ENCODE measurements around the gene TPCN2. TPM values are rescaled to one million over a fixed set of nuclear protein-coding genes. Genes with fewer than 3 reads are reported as not detected.

TPCN2 gene
- total and polyA plus RNA-seq, 2 of the 4 experiments (the other 2 are of a cell fraction) = 3.4 to 8.0 TPM

GRCh38 chr11:69157156-69157821, 108.6 kb downstream of the TPCN2 start (continued):
- peak; percentile 34; the same call in 1 of the 2 replicates for TF ChIP-seq MXI1 (IDR thresholded peaks at IDR 0.05; ENCODE audit: borderline replicate concordance, low read depth, low read length)

DNA sequence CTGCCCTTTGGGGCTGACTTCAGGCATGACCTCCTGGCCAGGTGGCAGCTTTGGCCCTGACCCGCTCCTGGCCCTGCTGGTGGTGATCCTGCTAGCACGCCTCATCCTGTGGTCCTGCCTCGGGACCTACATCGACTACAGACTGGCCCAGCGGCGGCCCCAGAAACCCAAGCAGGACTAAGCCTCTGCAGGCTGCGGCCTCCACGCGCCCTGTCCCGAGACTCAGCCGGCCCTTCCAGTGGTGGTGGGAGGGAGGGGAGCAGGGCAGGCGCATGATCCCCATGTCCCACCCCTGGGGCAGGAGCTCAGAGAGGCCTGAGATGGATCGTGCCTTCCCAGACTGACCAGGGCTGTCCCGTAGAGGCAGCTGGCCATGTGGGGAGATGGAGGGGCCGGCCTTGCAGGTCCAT, 109.1 kb downstream of the TPCN2 start:
- in situ Hi-C loops (cut with MboI; ENCODE audit: low sequenced_read_pairs) (no loop called here), intact Hi-C loops (cut with micrococcal nuclease) (no loop called here), dilution Hi-C loops (cut with HindIII; ENCODE audit: low sequenced_read_pairs, unreplicated experiment) (no loop called here)
- no TSS peak for BruUV-seq (replicated peaks)
- Histone ChIP-seq H2AK5ac (ENCODE audit: low read depth, low read length) (peak overlapping the region; percentile 94), H3K36me3 (ENCODE audit: control insufficient read depth, insufficient read depth, low read length) (no peaks in the 10 kb centered on the region), H3K4me2 (ENCODE audit: low read depth, low read length) (no peak overlapping the region), H3K56ac (ENCODE audit: extremely low read depth, insufficient read depth, low read length) (no peak overlapping the region), H4K91ac (ENCODE audit: insufficient read depth, low read depth, low read length) (peak overlapping the region; percentile 58), H4K20me1 (ENCODE audit: insufficient read depth, low read length) (no peaks in the 10 kb centered on the region), H3K4me1 (ENCODE audit: control insufficient read depth, insufficient read depth, low read length) (peaks cover 20% of the 10 kb centered on the region), H2BK20ac (ENCODE audit: low read depth, low read length) (peak overlapping the region; percentile 63), H2AK9ac (replicated peaks; ENCODE audit: low read depth, low read length, poor library complexity) (peak overlapping the region; percentile 92), H4K5ac (ENCODE audit: low read depth, low read length) (peak overlapping the region; percentile 39), H2AFZ (replicated peaks; ENCODE audit: low read length, poor library complexity) (peak overlapping the region; percentile 83), H3K23ac (ENCODE audit: low read depth, low read length) (no peak overlapping the region), H3K9me3 (ENCODE audit: control insufficient read depth, insufficient read depth, low read length) (no peaks in the 10 kb centered on the region), H2BK15ac (ENCODE audit: low read depth, low read length) (peak overlapping the region; percentile 5; the same call in 1 of the 3 replicates), H4K8ac (ENCODE audit: low read depth in 2 of 2, low read length in 2 of 2) (peak overlapping the region; percentile 52 to 80; a peak in 3 of 4 replicates), H3K14ac (replicated peaks; ENCODE audit: low read depth, low read length) (no peak overlapping the region; the same call in 1 of the 2 replicates), H3K9ac (ENCODE audit: low read depth, low read length) (no peak overlapping the region), H3K79me1 (ENCODE audit: low read depth in 1 of 2, low read length in 2 of 2) (no peaks in the 10 kb centered on the region), H3K27ac (ENCODE audit: insufficient read depth, low read length) (no peak overlapping the region; the same call in 1 of the 2 replicates), H2BK5ac (ENCODE audit: low read depth, low read length, poor library complexity, severe bottlenecking) (no peak overlapping the region), H3K9me1 (ENCODE audit: insufficient read depth, low read length) (peaks cover 3% of the 10 kb centered on the region), H2BK120ac (ENCODE audit: low read depth, low read length) (peak overlapping the region; percentile 17), H3K27me3 (ENCODE audit: control insufficient read depth, insufficient read depth, low read length) (no peaks in the 10 kb centered on the region), H3K4me3 (ENCODE audit: insufficient read depth, low read depth, low read length) (no peak overlapping the region), H3K18ac (ENCODE audit: low read depth, low read length) (peak overlapping the region; percentile 11; the same call in 1 of the 2 replicates), H3K4ac (ENCODE audit: low read depth, low read length) (peak overlapping the region; percentile 77)
- no peak for ATAC-seq (ENCODE audit: low read depth)
- 100% methylated on average over 2 of the region's 15 CpGs; no CpG with 5 or more reads in 1 of the 2 experiments for WGBS, 2 experiments (ENCODE audit: extremely low coverage in 2 of 2, insufficient read length in 1 of 2)
- DNase-seq = no peak
- ChIA-PET CTCF (no interaction called here), POLR2A (ENCODE audit: unreplicated experiment) (no interaction called here)
- TF ChIP-seq CTCF (conservative IDR thresholded peaks at IDR 0.05; ENCODE audit: low read depth, low read length) (no peak), MXI1 (IDR thresholded peaks at IDR 0.05; ENCODE audit: borderline replicate concordance, low read depth, low read length) (no peak), NFE2L2 (IDR thresholded peaks at IDR 0.05; ENCODE audit: low read depth, low read length) (no peak), POLR2A (IDR thresholded peaks at IDR 0.05; ENCODE audit: low read depth, low read length) (no peak), RCOR1 (IDR thresholded peaks at IDR 0.05; ENCODE audit: insufficient replicate concordance, low read length) (no peak), MAZ (IDR thresholded peaks at IDR 0.05; ENCODE audit: borderline replicate concordance, low read depth, low read length) (no peak)
- TF ChIP-seq, protein P1, sequence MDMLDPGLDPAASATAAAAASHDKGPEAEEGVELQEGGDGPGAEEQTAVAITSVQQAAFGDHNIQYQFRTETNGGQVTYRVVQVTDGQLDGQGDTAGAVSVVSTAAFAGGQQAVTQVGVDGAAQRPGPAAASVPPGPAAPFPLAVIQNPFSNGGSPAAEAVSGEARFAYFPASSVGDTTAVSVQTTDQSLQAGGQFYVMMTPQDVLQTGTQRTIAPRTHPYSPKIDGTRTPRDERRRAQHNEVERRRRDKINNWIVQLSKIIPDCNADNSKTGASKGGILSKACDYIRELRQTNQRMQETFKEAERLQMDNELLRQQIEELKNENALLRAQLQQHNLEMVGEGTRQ (IDR thresholded peaks at IDR 0.05; ENCODE audit: low read depth, low read length) = no peak

All from IMR-90 (cell line).